ENCODE data around the gene ELF2.
"Not testable (repeated sequence)": the region's sequence is repeated elsewhere in the genome, so short reads cannot be mapped to it uniquely, and the experiment has no call there.

The ELF2 gene

DNA sequence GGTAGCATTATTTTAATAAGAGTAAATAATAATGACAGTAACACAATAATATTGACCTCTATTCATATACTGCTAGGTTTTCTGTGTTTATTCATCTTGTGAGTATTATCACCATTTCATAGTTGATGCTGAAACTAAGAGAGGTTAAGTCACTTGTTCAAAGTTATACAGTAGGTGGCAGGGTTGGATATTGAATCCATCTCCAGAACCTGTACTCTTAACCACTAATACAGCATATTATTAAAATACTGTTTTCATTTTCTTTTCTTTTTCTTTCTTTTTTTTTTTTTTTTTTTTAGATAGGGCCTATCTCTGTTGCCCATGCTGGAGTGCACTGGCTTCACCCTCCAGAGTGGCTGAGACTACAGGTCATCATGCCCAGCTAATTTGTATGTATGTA lies 7.1 kb upstream of the ELF2 start:
- no peak for DNase-seq (ENCODE audit: low spot score)

DNA sequence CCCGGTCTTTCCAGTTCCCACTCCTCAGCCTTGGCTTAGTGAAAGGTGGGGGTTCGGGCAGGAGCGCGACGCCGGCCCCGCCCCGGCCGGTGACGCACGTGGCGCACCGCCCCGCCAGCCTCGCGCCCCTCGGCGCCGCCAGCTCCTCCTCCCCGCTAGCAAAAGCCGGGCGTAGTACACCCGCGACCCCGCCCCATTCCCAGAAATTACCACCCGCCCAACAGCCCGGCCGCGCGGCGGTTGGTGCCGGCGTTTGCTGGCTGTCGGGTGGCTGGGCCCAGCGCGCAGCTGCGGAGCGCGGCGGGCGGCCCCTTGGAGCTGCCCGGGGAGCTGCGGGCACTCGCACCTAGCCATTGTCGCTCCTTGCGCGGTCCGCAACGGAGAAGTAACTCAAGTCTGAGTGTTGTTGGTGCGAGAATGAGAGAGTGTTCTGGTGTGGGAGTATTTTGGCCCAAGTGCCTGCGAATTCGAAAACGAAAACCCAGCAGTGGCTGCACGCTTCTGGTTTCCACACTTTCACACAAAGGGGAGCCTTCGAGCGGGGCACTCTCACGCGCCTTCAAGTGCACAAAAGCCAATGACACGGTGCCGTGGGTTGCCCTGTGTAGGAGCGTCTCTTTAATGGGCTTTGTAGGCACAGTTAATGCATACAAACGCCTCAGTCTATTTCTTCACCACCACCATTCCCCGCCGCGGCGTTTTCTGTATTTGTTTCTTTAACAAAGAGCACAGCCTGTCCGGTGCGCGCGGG lies 1.0 kb upstream of the ELF2 start:
- DNase-seq (ENCODE audit: low spot score): peak; percentile 96

GRCh38 chr4:139176302-139177048 lies 543 bp downstream of the ELF2 start:
- peak; percentile 81 for DNase-seq (ENCODE audit: low spot score)

GRCh38 chr4:139175646-139176301 lies 1.2 kb downstream of the ELF2 start:
- no peak for DNase-seq (ENCODE audit: low spot score)

GRCh38 chr4:139171876-139172691 lies 4.9 kb downstream of the ELF2 start:
- DNase-seq (ENCODE audit: low spot score): peak; percentile 64

DNA sequence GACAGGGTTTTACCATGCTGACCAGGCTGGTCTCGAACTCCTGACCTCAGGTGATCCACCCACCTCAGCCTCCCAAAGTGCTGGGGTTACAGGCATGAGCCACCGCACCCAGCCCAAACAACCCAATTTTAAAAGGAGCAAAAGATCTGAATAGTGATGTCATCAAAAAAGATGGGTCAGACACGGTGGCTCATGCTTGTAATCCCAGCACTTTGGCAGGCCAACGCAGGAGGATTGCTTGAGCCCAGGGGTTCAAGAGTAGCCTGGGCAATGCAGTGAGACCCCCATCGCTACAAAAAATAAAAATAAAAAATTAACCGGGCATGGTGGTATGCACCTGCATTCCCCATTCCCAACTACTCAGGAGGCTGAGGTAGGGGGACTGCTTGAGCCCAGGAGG lies 6.1 kb downstream of the ELF2 start:
- DNase-seq (ENCODE audit: low spot score): no peak

GRCh38 chr4:139167774-139168444 lies 9.1 kb downstream of the ELF2 start:
- peak; percentile 83 for DNase-seq (ENCODE audit: low spot score)

GRCh38 chr4:139164731-139165130 lies 12.3 kb downstream of the ELF2 start:
- DNase-seq (ENCODE audit: low spot score): no peak

DNA sequence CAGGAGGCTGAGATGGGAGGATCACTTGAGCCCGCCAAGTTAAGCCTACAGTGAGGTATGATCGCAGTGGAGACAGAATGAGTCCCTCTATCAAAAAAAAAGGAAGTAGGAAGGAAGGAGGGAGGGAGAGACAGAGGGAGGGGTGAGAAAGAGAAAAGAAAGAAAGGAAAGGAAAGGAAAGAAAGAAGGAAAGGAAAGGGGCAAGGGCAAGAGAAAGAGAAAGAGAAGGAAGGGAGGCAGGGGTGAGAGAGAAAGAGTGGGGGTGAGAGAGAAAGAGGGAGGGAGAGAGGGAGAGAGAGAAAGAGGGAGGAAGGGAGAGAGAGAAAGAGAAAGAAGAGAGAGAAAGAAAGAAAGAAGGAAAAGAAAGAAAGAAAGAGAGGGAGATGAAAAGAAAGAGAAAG lies 13.2 kb downstream of the ELF2 start:
- DNase-seq (ENCODE audit: low spot score): no peak

DNA sequence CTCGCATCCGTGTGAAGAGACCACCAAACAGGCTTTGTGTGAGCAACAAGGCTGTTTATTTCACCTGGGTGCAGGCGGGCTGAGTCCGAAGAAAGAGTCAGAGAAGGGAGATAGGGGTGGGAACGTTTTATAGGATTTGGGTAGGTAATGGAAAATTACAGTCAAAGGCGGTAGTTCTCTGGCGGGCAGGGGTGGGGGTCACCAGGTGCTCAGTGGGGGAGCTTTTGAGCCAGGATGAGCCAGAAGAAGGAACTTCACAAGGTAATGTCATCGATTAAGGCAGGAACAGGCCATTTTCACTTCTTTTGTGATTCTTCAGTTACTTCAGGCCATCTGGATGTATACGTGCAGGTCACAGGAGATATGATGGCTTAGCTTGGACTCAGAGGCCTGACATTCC lies 19.0 kb downstream of the ELF2 start:
- DNase-seq (ENCODE audit: low spot score): not testable (repeated sequence)

GRCh38 chr4:139154952-139155557 lies 22.0 kb downstream of the ELF2 start:
- no peak for DNase-seq (ENCODE audit: low spot score)

DNA sequence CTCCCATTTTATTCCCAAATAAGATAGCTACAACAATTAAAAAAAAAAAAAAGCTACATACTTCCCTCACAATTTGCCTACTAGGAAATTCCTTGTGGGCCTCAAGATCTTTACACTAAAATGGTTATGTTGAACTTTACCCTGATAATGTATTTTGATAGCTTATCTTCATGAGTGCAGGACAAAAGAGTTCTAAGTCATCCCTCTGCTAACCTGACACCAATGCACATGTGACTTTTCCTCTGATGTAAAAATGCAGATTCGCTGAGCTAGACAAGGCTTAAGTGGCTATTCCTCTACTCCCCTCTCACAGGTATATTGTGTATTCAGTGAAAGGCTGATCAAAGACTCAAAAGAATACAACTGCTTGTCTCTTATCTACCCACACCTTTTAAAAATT lies 22.5 kb downstream of the ELF2 start:
- DNase-seq (ENCODE audit: low spot score): no peak

GRCh38 chr4:139154134-139154421 lies 22.9 kb downstream of the ELF2 start:
- DNase-seq (ENCODE audit: low spot score): no peak

DNA sequence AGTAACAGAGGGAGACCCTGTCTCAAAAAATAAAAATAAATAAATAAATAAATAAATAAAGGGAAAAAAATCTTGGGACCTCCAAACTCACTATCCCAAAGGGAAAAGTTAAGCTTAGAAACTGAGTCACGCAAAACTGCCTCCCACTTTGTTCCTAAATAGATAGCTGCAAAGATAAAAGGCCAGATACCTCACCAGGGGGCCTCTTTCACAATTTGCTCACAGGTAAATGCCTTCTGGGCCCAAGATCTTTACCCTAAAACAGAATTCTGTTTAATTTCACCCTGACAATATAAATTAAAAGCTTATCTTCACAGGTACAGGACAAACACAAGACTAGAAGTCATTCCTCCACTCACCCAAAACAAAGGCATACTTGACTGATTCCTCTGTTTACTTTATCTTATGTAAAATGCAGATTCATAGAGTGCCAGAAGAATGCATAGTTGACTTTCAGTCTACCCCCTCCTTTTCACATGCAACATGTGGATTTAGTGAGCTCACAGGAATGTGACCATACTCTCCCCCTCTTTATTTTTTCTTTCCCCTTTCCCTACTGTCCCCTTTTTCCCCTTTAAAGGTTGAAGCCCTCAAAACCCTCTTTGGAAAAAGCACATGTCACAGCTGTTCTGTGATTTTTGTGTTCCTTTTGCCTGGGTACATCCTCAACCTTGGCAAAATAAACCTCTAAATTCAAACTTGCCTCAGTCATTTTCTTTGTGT lies 23.4 kb downstream of the ELF2 start:
- no peak for DNase-seq (ENCODE audit: low spot score)

GRCh38 chr4:139152249-139152648 lies 24.8 kb downstream of the ELF2 start:
- DNase-seq (ENCODE audit: low spot score): no peak

DNA sequence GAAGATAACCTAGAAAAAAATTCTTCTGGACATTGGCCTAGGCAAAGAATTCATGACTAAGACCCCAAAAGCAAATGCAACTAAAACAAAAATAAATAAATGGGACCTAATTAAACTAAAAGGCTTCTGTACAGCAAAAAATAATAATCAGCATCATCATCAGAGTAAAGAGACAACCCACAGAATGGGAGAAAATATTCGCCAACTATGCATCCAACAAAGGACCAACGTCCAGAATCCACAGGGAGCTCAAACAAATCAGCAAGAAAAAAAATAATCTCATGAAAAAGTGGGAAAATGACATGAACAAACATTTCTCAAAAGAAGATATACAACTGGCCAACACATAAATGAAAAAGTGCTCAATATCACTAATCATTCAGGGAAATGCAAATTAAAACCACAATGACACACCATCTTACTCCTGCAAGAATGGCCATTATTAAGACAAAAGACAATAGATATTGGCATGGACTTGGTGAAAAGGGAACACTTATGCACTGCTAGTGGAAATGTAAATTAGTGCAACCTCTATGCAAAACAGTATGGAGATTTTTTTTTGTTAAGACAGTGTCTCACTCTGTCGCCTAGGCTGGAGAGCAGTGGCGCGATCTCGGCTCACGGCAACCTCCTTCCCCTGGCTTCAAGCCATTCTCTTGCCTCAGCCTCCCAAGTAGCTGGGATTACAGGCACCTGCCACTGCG lies 29.9 kb downstream of the ELF2 start:
- no peak for DNase-seq (ENCODE audit: low spot score)

GRCh38 chr4:139145552-139145932 lies 31.5 kb downstream of the ELF2 start:
- no peak for DNase-seq (ENCODE audit: low spot score)

DNA sequence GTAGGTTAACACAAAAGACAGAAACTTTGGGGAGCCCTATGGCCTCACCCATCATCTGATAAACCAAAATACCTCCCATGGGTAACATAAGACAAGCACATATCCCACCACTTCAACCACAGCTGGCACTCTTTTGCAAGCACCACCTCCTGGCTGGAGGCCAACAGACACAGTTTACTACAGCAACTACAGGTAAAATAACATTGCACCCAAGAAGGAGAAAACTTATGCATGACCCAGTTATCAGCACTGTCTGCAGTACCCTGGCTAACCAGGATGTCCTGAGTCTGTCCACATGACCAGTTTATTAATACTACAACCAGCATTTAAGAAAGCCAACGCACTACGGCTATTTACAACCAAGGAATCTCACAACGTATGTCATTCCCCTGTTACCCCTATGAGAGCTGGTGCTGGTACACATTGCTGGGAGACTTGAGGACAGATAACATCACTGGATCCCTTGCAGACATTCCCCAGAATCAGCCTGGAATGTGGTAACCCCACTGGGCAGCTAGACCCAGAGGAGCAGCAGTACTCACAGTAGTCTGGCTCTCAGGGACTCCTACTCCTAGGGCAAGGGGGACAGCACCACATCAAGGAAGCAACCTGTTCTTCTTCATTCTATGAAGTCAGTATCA lies 32.0 kb downstream of the ELF2 start:
- DNase-seq (ENCODE audit: low spot score): peak; percentile 28

GRCh38 chr4:139144161-139144859 lies 32.7 kb downstream of the ELF2 start:
- peak; percentile 79 for DNase-seq (ENCODE audit: low spot score)
